Measurements from ENCODE around the gene MEOX1. TPM values are rescaled to one million over a fixed set of nuclear protein-coding genes. Genes with fewer than 3 reads are reported as not detected.

The MEOX1 gene
- total and polyA plus RNA-seq, 2 of the 8 experiments (the other 6 are each of a cell fraction or from before 2014, with no cell fraction given), result not detected

- Histone ChIP-seq H3K27ac (ENCODE audit: low read depth, low read length) (no peak overlapping the region), H2AFZ (ENCODE audit: low read length) (no peak overlapping the region), H3K36me3 (ENCODE audit: control insufficient read depth in 2 of 4, insufficient read depth in 4 of 4, low read length in 3 of 4) (no peaks in the 10 kb centered on the region), H4K5ac (ENCODE audit: insufficient read length, low read depth, low read length) (no peak overlapping the region), H4K20me1 (replicated peaks in 1 of 2; ENCODE audit: control insufficient read depth in 1 of 2, insufficient read depth in 2 of 2, low read length in 2 of 2) (no peaks in the 10 kb centered on the region), H3K23ac (ENCODE audit: insufficient read length) (no peak overlapping the region), H3K4me2 (ENCODE audit: insufficient read depth in 1 of 2, low read depth in 2 of 2, low read length in 2 of 2) (no peak overlapping the region), H3K79me2 (ENCODE audit: control insufficient read depth in 1 of 2, insufficient read depth in 2 of 2, low read length in 2 of 2) (no peaks in the 10 kb centered on the region), H3K23me2 (ENCODE audit: low read depth, low read length) (no peaks in the 10 kb centered on the region), H3K9ac (replicated peaks in 1 of 4; ENCODE audit: extremely low read depth in 1 of 4, low read depth in 3 of 4, low read length in 3 of 4) (no peak overlapping the region), H4K8ac (ENCODE audit: extremely low read depth, insufficient read depth, low read length) (no peak overlapping the region), H2BK120ac (replicated peaks; ENCODE audit: low read depth, low read length) (no peak overlapping the region), H3K14ac (ENCODE audit: insufficient read length) (no peak overlapping the region), H3K79me1 (ENCODE audit: low read depth, low read length) (no peaks in the 10 kb centered on the region), H3K9me3 (ENCODE audit: insufficient read depth in 2 of 2, low read depth in 1 of 2, low read length in 1 of 2) (no peaks in the 10 kb centered on the region), H3K27me3 (replicated peaks in 1 of 4; ENCODE audit: control insufficient read depth in 3 of 4, extremely low read depth in 1 of 4, insufficient read depth in 3 of 4, low read length in 3 of 4) (no peaks in the 10 kb centered on the region), H3K56ac (replicated peaks; ENCODE audit: insufficient read length, low read depth, low read length) (no peak overlapping the region), H3K18ac (ENCODE audit: extremely low read depth, low read length) (no peak overlapping the region), H2BK20ac (ENCODE audit: low read length) (no peak overlapping the region), H3K4ac (replicated peaks; ENCODE audit: insufficient read length, low read depth, low read length) (no peak overlapping the region), H4K91ac (replicated peaks; ENCODE audit: insufficient read length, low read length) (no peak overlapping the region), H3K4me1 (replicated peaks in 1 of 4; ENCODE audit: control insufficient read depth in 3 of 4, insufficient read depth in 4 of 4, low read length in 3 of 4) (peaks cover 0 to 7% (median 3%) of the 10 kb centered on the region in 4 experiments; a peak in 3 of 7 replicates), H2AK5ac (ENCODE audit: low read depth, low read length) (no peak overlapping the region), H2BK12ac (ENCODE audit: low read depth, low read length) (no peak overlapping the region), H2BK15ac (ENCODE audit: low read length) (peak overlapping the region; percentile 65), H2BK5ac (ENCODE audit: low read depth, low read length) (no peak overlapping the region), H3K4me3 (ENCODE audit: extremely low read depth in 1 of 4, insufficient read depth in 2 of 4, low read depth in 3 of 4, low read length in 4 of 4) (no peak overlapping the region)
- FAIRE-seq (no peak), DNase-seq (ENCODE audit: low read depth in 1 of 2, low spot score in 2 of 2) (no peak)
- ChIA-PET CTCF (ENCODE audit: partially characterized antibody) (interaction anchor here (1.2 to 23.7 kb wide), 3 partner anchors 9 to 175 kb away, joined by 4 to 969 read pairs (median 123); partner anchors contain the start of gene SOST), POLR2A (ENCODE audit: partially characterized antibody) (no interaction called here)
- TF ChIP-seq TEAD4 (IDR thresholded peaks at IDR 0.05; ENCODE audit: low read depth, low read length) (no peak), SP1 (IDR thresholded peaks at IDR 0.05; ENCODE audit: low read depth, low read length) (no peak), BACH1 (IDR thresholded peaks at IDR 0.05; ENCODE audit: low read length) (no peak), EP300 (IDR thresholded peaks at IDR 0.05; ENCODE audit: borderline replicate concordance in 1 of 2, low read depth in 2 of 2, low read length in 2 of 2) (no peak), RNF2 (IDR thresholded peaks at IDR 0.05; ENCODE audit: borderline replicate concordance, low read depth, low read length, missing control alignments, poor library complexity, severe bottlenecking) (no peak), BRCA1 (IDR thresholded peaks at IDR 0.05; ENCODE audit: low read depth, low read length) (no peak), CREB1 (IDR thresholded peaks at IDR 0.05) (no peak), PHF8 (conservative IDR thresholded peaks at IDR 0.05; ENCODE audit: low read depth, low read length) (no peak)
- 86% methylated on average over 3 of the region's 3 CpGs; no CpG with 5 or more reads in 1 of the 2 experiments for WGBS, 2 experiments (ENCODE audit: extremely low coverage in 1 of 2, insufficient coverage in 1 of 2, insufficient read length in 1 of 2, insufficient replicate concordance in 2 of 2, low coverage in 1 of 2, low lambda C conversion rate in 2 of 2, missing lambda C conversion rate in 1 of 2)
Measured at GRCh38 chr17:43703630-43704029, 41.9 kb upstream of the MEOX1 start.
